ENCODE results near the gene PXN.

DNA sequence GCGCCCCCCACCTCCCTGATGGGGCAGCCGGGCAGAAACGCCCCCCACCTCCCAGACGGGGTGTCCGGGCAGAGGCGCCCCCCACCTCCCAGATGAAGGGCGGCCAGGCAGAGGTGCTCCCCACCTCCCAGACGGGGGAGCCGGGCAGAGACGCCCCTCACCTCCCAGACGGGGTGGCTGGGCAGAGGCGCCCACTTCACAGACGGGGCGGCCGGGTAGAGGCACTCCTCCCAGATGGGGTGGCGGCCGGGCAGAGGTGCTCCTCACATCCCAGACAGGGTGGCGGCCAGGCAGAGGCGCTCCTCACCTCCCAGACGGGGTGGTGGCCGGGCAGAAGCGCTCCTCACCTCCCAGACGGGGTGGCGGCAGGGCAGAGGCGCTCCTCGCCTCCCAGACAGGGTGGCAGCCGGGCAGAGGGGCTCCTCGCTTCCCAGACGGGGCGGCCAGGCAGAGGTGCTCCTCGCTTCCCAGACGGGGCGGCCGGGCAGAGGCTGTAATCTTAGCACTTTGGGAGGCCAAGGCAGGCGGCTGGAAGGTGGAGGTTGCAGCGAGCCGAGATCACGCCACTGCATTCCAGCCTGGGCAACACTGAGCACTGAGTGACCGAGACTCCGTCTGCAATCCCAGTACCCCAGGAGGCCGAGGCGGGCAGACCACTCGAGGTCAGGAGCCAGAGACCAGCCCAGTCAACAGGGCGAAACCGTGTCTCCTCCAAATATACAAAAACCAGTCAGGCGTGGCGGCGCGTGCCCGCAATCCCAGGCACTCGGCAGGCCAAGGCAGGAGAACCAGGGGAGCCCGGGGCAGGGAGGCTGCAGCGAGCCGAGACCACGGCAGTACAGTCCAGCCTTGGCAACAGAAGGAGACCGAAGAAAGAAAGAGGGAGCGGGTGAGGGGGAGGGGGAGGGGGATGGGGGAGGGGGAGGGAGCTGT is 12.9 kb upstream of the PXN start:
- TF ChIP-seq CTCF (IDR thresholded peaks at IDR 0.05; ENCODE audit: low read depth, low read length, missing input control) (no peak), RAD21 (IDR thresholded peaks at IDR 0.05) (no peak), HNF4A (conservative IDR thresholded peaks at IDR 0.05) (no peak), RXRA (IDR thresholded peaks at IDR 0.05) (no peak), JUND (IDR thresholded peaks at IDR 0.05) (no peak), REST (IDR thresholded peaks at IDR 0.05) (no peak), TAF1 (conservative IDR thresholded peaks at IDR 0.05) (no peak), MAX (IDR thresholded peaks at IDR 0.05) (no peak)
